ENCODE data around the gene MSL1. TPM values are rescaled to one million over a fixed set of nuclear protein-coding genes. Genes with fewer than 3 reads are reported as not detected.

Gene MSL1
- total and polyA plus RNA-seq, 2 of the 13 experiments (the other 11 are each of a cell fraction or from before 2014, with no cell fraction given), result 63.8 to 88.5 TPM

DNA sequence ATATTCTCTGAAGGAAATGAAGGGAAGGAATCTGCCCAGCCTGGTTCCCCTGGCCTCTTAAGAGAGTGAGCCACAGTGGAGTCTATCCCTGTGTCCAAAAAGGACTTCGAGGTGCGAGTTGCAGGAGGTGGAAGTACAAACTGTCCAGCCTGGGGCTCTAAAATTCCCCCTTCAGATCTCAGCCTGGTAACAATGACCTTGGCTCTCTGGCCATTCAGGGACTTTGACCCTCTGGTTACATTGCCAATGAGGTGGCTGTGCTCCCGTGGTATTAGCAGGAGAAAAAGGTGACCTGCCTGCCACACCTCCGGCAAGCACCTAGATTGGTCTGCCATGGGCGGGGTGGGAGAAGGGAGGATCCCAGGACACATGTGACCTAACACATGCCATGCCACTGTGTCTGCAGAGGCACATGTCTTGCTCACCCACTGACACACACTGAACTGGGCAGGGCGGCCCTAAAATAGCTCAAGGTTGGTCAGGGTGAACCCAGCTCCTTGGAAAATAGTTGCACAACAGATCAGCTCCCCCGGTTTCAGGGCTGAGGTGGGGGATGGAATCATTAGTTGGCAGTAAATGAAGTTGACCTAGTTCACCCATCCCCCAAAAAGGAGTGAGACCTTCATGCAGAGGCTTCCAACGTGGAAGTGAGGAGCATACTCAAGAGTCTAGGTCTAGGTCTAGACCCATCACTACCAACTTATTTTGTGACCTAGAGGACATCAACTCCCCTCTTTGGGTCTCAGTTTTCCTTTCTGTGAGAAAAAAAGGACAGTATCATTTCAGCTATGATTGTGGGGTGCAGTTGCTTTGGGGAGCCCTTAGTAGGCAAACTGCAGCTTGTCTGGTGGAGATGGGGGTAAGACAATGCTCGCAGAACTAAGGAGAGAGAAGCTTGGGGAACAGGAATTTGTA, 23.6 kb upstream of the MSL1 start (continued):
- TF ChIP-seq, protein P1, sequence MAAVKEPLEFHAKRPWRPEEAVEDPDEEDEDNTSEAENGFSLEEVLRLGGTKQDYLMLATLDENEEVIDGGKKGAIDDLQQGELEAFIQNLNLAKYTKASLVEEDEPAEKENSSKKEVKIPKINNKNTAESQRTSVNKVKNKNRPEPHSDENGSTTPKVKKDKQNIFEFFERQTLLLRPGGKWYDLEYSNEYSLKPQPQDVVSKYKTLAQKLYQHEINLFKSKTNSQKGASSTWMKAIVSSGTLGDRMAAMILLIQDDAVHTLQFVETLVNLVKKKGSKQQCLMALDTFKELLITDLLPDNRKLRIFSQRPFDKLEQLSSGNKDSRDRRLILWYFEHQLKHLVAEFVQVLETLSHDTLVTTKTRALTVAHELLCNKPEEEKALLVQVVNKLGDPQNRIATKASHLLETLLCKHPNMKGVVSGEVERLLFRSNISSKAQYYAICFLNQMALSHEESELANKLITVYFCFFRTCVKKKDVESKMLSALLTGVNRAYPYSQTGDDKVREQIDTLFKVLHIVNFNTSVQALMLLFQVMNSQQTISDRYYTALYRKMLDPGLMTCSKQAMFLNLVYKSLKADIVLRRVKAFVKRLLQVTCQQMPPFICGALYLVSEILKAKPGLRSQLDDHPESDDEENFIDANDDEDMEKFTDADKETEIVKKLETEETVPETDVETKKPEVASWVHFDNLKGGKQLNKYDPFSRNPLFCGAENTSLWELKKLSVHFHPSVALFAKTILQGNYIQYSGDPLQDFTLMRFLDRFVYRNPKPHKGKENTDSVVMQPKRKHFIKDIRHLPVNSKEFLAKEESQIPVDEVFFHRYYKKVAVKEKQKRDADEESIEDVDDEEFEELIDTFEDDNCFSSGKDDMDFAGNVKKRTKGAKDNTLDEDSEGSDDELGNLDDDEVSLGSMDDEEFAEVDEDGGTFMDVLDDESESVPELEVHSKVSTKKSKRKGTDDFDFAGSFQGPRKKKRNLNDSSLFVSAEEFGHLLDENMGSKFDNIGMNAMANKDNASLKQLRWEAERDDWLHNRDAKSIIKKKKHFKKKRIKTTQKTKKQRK (IDR thresholded peaks at IDR 0.05; ENCODE audit: low read length), result no peak
- TF ChIP-seq NFKB2 (CRISPR knock-in tag; IDR thresholded peaks at IDR 0.05; ENCODE audit: borderline replicate concordance) (peak; percentile 91), NCOA2 (CRISPR knock-in tag; IDR thresholded peaks at IDR 0.05) (peak; percentile 56), ZNF383 (CRISPR knock-in tag; IDR thresholded peaks at IDR 0.05; ENCODE audit: borderline replicate concordance) (no peak), ZNF441 (CRISPR knock-in tag; IDR thresholded peaks at IDR 0.05; ENCODE audit: borderline replicate concordance) (peak; percentile 53; the same call in 1 of the 2 replicates), GABPB1 (CRISPR knock-in tag; IDR thresholded peaks at IDR 0.05) (peak; percentile 57; the same call in 1 of the 2 replicates), ZNF510 (CRISPR knock-in tag; IDR thresholded peaks at IDR 0.05; ENCODE audit: low read depth) (peak; percentile 64), ZNF430 (CRISPR knock-in tag; IDR thresholded peaks at IDR 0.05) (peak; percentile 73; the same call in 1 of the 2 replicates), NR2C2 (CRISPR knock-in tag; IDR thresholded peaks at IDR 0.05; ENCODE audit: borderline replicate concordance) (peak; percentile 57), RBM22 (optimal IDR thresholded peaks at IDR 0.05; ENCODE audit: low read length) (no peak), ZNF609 (CRISPR knock-in tag; IDR thresholded peaks at IDR 0.05; ENCODE audit: borderline replicate concordance) (peak; percentile 33; the same call in 1 of the 2 replicates), NFYC (CRISPR knock-in tag; IDR thresholded peaks at IDR 0.05) (peak; percentile 50; the same call in 1 of the 2 replicates), ZNF891 (CRISPR knock-in tag; IDR thresholded peaks at IDR 0.05) (no peak), HOXA7 (CRISPR knock-in tag; IDR thresholded peaks at IDR 0.05) (no peak), SMAD1 (CRISPR knock-in tag; IDR thresholded peaks at IDR 0.05; ENCODE audit: borderline replicate concordance, low read depth) (0 out of 2 replicates have a peak, but pooled peaks have one; percentile 26), ZNF496 (CRISPR knock-in tag; IDR thresholded peaks at IDR 0.05; ENCODE audit: insufficient replicate concordance) (no peak), TFE3 (CRISPR knock-in tag; IDR thresholded peaks at IDR 0.05) (peak; percentile 89)
